H1 (cell line): ENCODE data around the gene NEU2. TPM values are rescaled to one million over a fixed set of nuclear protein-coding genes. Genes with fewer than 3 reads are reported as not detected.

Source experiments
- CBX5 ChIP-seq: fragments of 300-800, 300-1000 bp; sonication (generic); IDR thresholded peaks from 2 replicates; pipeline ENCODE4 v1.7.1; 2016; ENCODE audit warnings: antibody characterized with exemption, low read length, low read depth
- KDM1A ChIP-seq: fragments of 200-600, 300-600 bp; sonication (generic); IDR thresholded peaks from 2 replicates; pipeline ENCODE4 v1.7.1; 2016; ENCODE audit warnings: mild to moderate bottlenecking, low read length, borderline replicate concordance
- POLR2AphosphoS5 ChIP-seq: IDR thresholded peaks from 2 replicates; pipeline ENCODE4 v1.6.1; 2011; ENCODE audit warnings: low read depth, low read length
- RNF2 ChIP-seq: fragments of 200-900, 300-1000 bp; sonication (generic); IDR thresholded peaks from 2 replicates; pipeline ENCODE4 v1.7.1; 2016; ENCODE audit warnings: borderline replicate concordance, low read depth, mild to moderate bottlenecking, antibody characterized with exemption, low read length; ENCODE audit not compliant: poor library complexity, severe bottlenecking; ENCODE audit errors: missing control alignments
- RXRA ChIP-seq: IDR thresholded peaks from 2 replicates; pipeline ENCODE4 v1.6.1; 2011; ENCODE audit warnings: low read depth, mild to moderate bottlenecking, low read length, moderate library complexity; ENCODE audit not compliant: insufficient read depth
- SAP30 ChIP-seq: fragments of 300-600 bp; sonication (generic); IDR thresholded peaks from 2 replicates; pipeline ENCODE4 v1.7.1; 2012; ENCODE audit warnings: low read length, moderate library complexity, mild to moderate bottlenecking, inconsistent platforms; ENCODE audit not compliant: insufficient read depth, insufficient replicate concordance
- SP2 ChIP-seq: IDR thresholded peaks from 2 replicates; pipeline ENCODE4 v1.6.1; 2012; ENCODE audit warnings: mild to moderate bottlenecking, low read length, inconsistent platforms
- polyA plus RNA-seq, 7 experiments: library from polyadenylated mRNA; depleted of rRNA in 3 of 7; stranded (reverse) in 5 of 7; unstranded in 2 of 7; fragments of >200 nt in 5 of 7; fragments of 200-250 nt in 2 of 7; gene quantifications; 1 replicate in 5 of 7; 2 replicates in 1 of 7; 4 replicates in 1 of 7; pipeline versions ENCODE4 v1.2.1 to v1.2.3, GENCODE V29; 2011 to 2013; ENCODE audit warnings: missing spikeins in 2 of 7, mixed read lengths in 2 of 7
- total RNA-seq: library from RNA; stranded (reverse); fragmentation: NEBNext Ultra II Directional; extraction: Animal tissue kit (Norgen Biotek cat#: 25700); gene quantifications from 2 replicates; pipeline ENCODE4 v1.2.1, GENCODE V29; 2021

The NEU2 gene
- total and polyA plus RNA-seq, 2 of the 8 experiments (the other 6 are each of a cell fraction or from before 2014, with no cell fraction given) = 0.12 TPM; not detected in 1

DNA sequence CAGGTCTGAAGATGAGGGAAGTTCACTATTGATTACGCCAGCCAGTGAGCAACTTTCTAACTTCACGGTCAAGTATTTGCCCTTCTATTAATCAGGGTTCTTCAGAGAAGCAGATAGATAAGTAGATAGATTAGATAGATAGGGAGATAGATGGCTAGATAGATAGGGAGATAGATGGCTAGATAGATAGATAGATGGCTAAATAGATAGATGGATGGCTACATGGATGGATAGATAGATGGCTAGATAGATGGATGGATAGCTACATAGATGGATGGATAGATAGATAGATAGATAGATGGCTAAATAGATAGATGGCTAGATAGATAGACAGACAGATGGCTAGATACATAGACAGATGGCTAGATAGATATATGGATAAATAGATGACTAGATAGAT lies 22.9 kb downstream of the NEU2 start (continued):
- TF ChIP-seq SAP30 (no peak), KDM1A (no peak), POLR2AphosphoS5 (no peak), RXRA (no peak), SP2 (no peak), RNF2 (no peak), CBX5 (no peak)
